Hepatocyte (in vitro differentiated cells): Measurements from ENCODE around the gene EFHC2. TPM values are rescaled to one million over a fixed set of nuclear protein-coding genes. Genes with fewer than 3 reads are reported as not detected.

ENCODE experiments used
- DNase-seq: peaks from one replicate; pipeline ENCODE4 v3.0.0-alpha.2; 2016; ENCODE audit warnings: low spot score
- H2AFZ ChIP-seq: fragments of 200-600 bp; sonication (generic); 2 replicates; pipeline ENCODE4 v1.6.0; 2016; ENCODE audit warnings: antibody characterized with exemption, mild to moderate bottlenecking
- H3K27ac ChIP-seq: fragments of 200-600 bp; sonication (generic); 2 replicates; pipeline ENCODE4 v1.5.1; 2016; ENCODE audit warnings: mild to moderate bottlenecking
- H3K27me3 ChIP-seq: fragments of 200-600 bp; sonication (generic); 2 replicates; pipeline ENCODE4 v1.6.1; 2016
- H3K36me3 ChIP-seq: fragments of 200-600 bp; sonication (generic); replicated peaks from 2 replicates; pipeline ENCODE4 v1.5.1; 2016; ENCODE audit warnings: low read depth; ENCODE audit not compliant: insufficient read depth
- H3K4me1 ChIP-seq: fragments of 200-600 bp; sonication (generic); 2 replicates; pipeline ENCODE4 v1.5.1; 2016; ENCODE audit warnings: mild to moderate bottlenecking, moderate library complexity; ENCODE audit not compliant: insufficient read depth
- H3K4me2 ChIP-seq: fragments of 200-600 bp; sonication (generic); 2 replicates; pipeline ENCODE4 v1.6.0; 2016
- H3K4me3 ChIP-seq: fragments of 200-600 bp; sonication (generic); 2 replicates; pipeline ENCODE4 v1.5.1; 2016; ENCODE audit warnings: mild to moderate bottlenecking
- H3K79me2 ChIP-seq: fragments of 200-600 bp; sonication (generic); 2 replicates; pipeline ENCODE4 v1.6.0; 2017; ENCODE audit warnings: mild to moderate bottlenecking
- H3K9me2 ChIP-seq: fragments of 200-600 bp; sonication (generic); replicated peaks from 2 replicates; pipeline ENCODE4 v1.6.0; 2017; ENCODE audit warnings: mild to moderate bottlenecking; ENCODE audit not compliant: insufficient read depth
- H3K9me3 ChIP-seq: fragments of 200-600 bp; sonication (generic); 2 replicates; pipeline ENCODE4 v1.5.1; 2016; ENCODE audit warnings: low read depth, mild to moderate bottlenecking
- H4K20me1 ChIP-seq: fragments of 200-600 bp; sonication (generic); 2 replicates; pipeline ENCODE4 v1.6.0; 2016; ENCODE audit warnings: mild to moderate bottlenecking; ENCODE audit not compliant: insufficient read depth, poor library complexity, severe bottlenecking
- CTCF ChIP-seq: fragments of 200-600 bp; sonication (generic); IDR thresholded peaks from 2 replicates; pipeline ENCODE4 v1.5.1; 2016; ENCODE audit warnings: antibody characterized with exemption, mild to moderate bottlenecking; ENCODE audit not compliant: poor library complexity
- EZH2 ChIP-seq: fragments of 200-600 bp; sonication (generic); IDR thresholded peaks from 2 replicates; pipeline ENCODE4 v1.6.1; 2016; ENCODE audit warnings: antibody characterized with exemption, mild to moderate bottlenecking, borderline replicate concordance
- EZH2phosphoT487 ChIP-seq: fragments of 200-600 bp; sonication (generic); IDR thresholded peaks from one replicate; pipeline ENCODE4 v1.6.1; 2018; ENCODE audit warnings: antibody characterized with exemption, mild to moderate bottlenecking, low read depth, moderate library complexity; ENCODE audit not compliant: unreplicated experiment, severe bottlenecking
- WGBS: methylation state at CpG from one replicate; pipeline ENCODE4 v1.1.6; 2016; ENCODE audit warnings: low lambda C conversion rate; ENCODE audit errors: missing lambda C conversion rate; 5-methylcytosine and 5-hydroxymethylcytosine counted together
- polyA plus RNA-seq: library from polyadenylated mRNA; unstranded; fragments of >200 nt; fragmentation: Nextera tagmentation; extraction: Ambion mirVana; gene quantifications from 2 replicates; pipeline ENCODE4 v1.2.1, GENCODE V29; 2016
- total RNA-seq: library from RNA; depleted of rRNA; stranded (reverse); fragments of >200 nt; gene quantifications from 2 replicates; pipeline ENCODE4 v1.2.3, GENCODE V29; 2014

EFHC2 gene
- total and polyA plus RNA-seq, 2 experiments from 2014 or later: 1.3 to 1.8 TPM

DNA sequence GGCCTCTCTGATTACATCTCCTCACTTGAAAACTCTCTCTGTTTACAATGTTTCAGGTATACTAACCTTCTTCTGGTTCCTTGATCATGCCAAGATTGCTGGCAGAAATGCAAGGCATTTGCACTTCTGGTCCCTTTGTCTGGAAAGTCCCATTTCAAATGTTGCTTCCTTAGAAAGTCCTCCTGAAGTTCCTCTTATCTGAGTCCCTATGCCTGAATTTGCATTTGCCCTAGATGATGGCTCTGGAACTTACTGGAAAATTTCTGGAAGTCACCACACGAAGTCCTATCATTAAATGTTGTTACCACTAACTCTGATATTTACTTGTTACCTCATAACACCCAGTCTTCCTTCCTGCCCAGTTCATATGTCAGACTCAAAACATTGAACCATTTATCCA is 176.4 kb downstream of the EFHC2 start:
- no peak overlapping the region for H3K4me2 ChIP-seq
- H3K79me2 ChIP-seq: no peaks in the 10 kb centered on the region
- H3K36me3 ChIP-seq: no peaks in the 10 kb centered on the region
- H3K4me1 ChIP-seq: no peaks in the 10 kb centered on the region
- no peaks in the 10 kb centered on the region for H3K9me2 ChIP-seq
- no peaks in the 10 kb centered on the region for H4K20me1 ChIP-seq
- H3K27me3 ChIP-seq: no peaks in the 10 kb centered on the region
- H3K9me3 ChIP-seq: no peaks in the 10 kb centered on the region
- 65% methylated on average over 1 of the region's 1 CpG for WGBS
- H3K27ac ChIP-seq: no peak overlapping the region
- TF ChIP-seq EZH2phosphoT487: no peak
- no peak for TF ChIP-seq CTCF
- no peak for TF ChIP-seq EZH2
- H2AFZ ChIP-seq: no peak overlapping the region
- no peak overlapping the region for H3K4me3 ChIP-seq
- no peak for DNase-seq

- Histone ChIP-seq H3K79me2 (no peaks in the 10 kb centered on the region), H2AFZ (no peak overlapping the region), H3K36me3 (no peaks in the 10 kb centered on the region), H3K9me2 (no peaks in the 10 kb centered on the region), H3K27ac (no peak overlapping the region), H4K20me1 (no peaks in the 10 kb centered on the region), H3K4me1 (no peaks in the 10 kb centered on the region), H3K4me3 (no peak overlapping the region), H3K27me3 (no peaks in the 10 kb centered on the region), H3K4me2 (no peak overlapping the region), H3K9me3 (no peaks in the 10 kb centered on the region)
- no peak for DNase-seq
- TF ChIP-seq EZH2phosphoT487 (no peak), EZH2 (no peak)
Measured at GRCh38 chrX:44162964-44163475, 180.5 kb downstream of the EFHC2 start.

- H4K20me1 ChIP-seq: no peaks in the 10 kb centered on the region
- H3K4me1 ChIP-seq: no peaks in the 10 kb centered on the region
- no peak for DNase-seq
- WGBS: 91% methylated on average over 2 of the region's 2 CpGs
- H3K36me3 ChIP-seq: no peaks in the 10 kb centered on the region
- no peak overlapping the region for H3K4me2 ChIP-seq
- H3K27ac ChIP-seq: no peak overlapping the region
- H3K79me2 ChIP-seq: no peaks in the 10 kb centered on the region
- TF ChIP-seq EZH2phosphoT487: no peak
- no peak for TF ChIP-seq EZH2
- no peak for TF ChIP-seq CTCF
- no peaks in the 10 kb centered on the region for H3K27me3 ChIP-seq
- no peak overlapping the region for H3K4me3 ChIP-seq
- no peaks in the 10 kb centered on the region for H3K9me2 ChIP-seq
- H2AFZ ChIP-seq: no peak overlapping the region
- H3K9me3 ChIP-seq: no peaks in the 10 kb centered on the region
Measured at GRCh38 chrX:44157858-44158257, 185.6 kb downstream of the EFHC2 start.

DNA sequence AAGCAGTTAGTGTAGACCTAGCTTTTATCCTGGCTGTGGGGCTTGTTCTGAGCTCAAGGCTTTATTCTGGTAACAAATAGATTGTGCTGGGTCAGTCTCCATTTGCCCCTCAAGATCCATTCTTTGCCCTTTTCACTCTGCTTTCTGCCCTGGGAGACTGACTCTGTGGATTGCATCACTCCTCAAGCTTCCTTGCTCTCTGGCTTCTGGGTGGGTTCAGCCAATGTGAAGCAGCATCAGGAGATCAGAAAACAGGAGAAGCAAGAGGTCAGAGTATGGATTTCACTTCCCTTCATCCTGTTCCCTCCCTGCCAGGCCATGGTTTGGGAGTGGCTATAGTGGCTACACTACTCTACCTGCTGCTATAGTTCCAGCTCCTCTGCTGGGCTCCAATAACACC is 186.2 kb downstream of the EFHC2 start:
- Histone ChIP-seq H3K9me3 (no peaks in the 10 kb centered on the region), H3K9me2 (no peaks in the 10 kb centered on the region), H2AFZ (no peak overlapping the region), H3K4me2 (no peak overlapping the region), H4K20me1 (no peaks in the 10 kb centered on the region), H3K27ac (no peak overlapping the region), H3K27me3 (no peaks in the 10 kb centered on the region), H3K79me2 (no peaks in the 10 kb centered on the region), H3K4me3 (no peak overlapping the region), H3K4me1 (no peaks in the 10 kb centered on the region), H3K36me3 (no peaks in the 10 kb centered on the region)
- no peak for DNase-seq
- no peak for TF ChIP-seq EZH2phosphoT487
- TF ChIP-seq EZH2: no peak
- TF ChIP-seq CTCF: no peak
